HG02678 (cell line): ENCODE results near the gene TALDO1.

Experiments
- ATAC-seq: cut with Tn5 transposase; IDR thresholded peaks from one replicate; pipeline ENCODE4 v1.9.1; 2021; ENCODE audit warnings: mild to moderate bottlenecking, moderate library complexity; ENCODE audit not compliant: unreplicated experiment

The TALDO1 gene

DNA sequence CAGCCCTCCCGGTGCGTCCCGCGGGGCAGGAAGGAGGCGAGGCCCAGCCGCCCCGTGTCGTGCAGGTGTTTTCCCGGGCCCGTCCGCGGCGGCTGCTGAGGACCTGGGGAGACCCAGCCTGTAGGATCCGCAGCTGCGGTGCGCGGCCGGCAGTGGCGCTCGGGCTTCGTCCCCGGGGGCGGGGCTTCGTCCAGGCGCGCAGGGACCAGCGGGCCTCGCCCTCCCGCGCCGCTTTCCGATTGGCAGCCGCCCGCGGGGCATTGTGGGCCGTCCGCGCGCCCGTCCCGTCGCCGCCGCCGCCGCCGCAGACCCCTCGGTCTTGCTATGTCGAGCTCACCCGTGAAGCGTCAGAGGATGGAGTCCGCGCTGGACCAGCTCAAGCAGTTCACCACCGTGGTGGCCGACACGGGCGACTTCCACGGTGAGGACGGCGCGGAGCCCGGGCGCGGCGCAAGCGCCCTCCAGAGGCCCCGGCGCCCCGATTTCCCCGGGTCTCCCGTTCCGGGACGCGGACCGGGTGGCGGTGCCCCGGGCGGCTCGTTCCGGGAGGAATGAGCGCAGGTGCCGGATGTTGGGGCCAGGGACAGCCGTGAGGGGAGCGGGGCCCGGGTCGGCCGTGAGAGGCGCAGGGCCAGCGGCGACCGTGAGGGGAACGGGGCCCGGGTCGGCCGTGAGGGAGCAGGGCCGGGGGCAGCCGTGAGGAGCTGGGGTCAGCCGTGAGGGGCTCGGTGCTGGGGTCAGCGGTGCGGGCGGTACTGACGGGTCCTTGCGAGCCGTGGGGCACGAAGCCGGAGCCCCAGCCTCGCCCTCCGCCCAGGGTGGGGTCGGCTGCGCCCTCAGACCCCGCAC, at the start of gene TALDO1:
Gene TALDO1 (plus strand): TSS at position 307 of the 849 bp plus-strand sequence. CDS start 18 bp downstream, at position 325.
- peak; percentile 91 for ATAC-seq

DNA sequence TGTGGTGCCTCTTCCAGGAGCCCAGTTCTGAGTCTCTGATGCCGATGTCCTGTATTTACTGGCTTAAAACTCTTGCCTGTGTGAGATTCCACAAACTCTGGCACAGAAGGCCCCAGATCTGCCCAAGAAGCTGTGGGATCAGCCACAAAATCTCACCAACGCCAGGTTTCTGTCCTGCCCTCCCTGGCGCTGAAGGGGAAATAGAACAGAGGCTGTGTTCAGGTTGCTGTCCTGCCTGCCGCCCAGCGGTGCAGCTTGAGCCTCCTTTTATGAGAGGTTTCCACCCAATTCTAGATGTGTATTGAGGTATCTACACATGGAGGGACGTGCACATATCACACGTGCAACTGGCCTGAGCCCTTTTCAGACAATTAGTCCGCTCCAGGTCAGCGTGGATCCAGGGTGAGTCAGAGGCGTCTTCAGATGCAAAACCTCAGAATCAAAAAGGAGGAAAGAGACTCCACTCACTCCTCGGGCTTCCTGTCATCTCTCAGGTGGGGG, 49.4 kb upstream of the TALDO1 start:
- ATAC-seq, result no peak

DNA sequence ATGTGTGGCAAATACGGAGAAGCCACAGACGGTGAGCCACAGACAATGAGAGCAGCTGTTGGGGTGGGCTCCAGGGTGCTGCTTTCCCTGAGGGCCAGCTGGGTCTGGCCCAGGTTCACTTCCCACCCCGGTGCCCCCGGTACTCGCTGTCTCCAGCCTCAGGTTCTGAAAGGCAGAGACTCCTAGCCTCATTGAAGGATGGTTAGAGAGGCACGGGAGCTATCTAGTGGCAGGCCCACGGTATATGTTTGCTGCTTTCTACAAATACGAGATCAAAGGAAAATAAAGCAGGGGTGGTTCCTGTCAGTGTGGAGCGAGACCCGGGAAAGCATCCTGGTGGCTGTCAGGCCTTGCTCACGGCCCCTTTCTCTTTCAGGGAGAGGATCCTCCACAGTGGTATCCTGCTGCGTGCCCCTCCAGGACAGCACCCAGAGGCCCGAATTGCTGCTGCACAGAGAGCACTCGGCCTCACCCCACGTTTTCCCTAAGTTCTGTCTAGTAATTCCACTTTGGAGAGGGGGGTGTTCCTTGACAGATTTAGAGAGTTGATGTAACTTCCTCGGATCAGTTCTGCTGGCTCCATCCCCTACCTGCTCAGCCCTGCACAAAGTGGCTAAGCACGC, 48.7 kb upstream of the TALDO1 start:
- ATAC-seq, result no peak

DNA sequence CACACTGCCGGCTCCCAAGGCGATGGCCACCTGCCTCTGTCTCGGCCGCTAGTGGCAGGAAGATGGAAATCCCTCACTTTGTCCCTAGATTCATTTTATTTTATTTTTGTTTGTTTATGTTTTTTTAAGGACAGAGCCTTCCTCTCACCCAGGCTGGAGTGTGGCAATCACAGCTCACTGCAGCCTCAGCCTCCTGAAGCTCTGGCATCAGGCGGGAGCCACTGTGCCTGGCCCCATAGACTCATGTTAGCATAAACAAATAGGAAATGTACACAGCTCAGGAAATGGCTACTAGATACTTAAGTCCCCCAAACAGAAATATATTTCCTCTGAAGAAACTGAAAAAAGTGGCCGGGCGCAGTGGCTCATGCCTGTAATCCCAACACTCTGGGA, 48.2 kb upstream of the TALDO1 start:
- no peak for ATAC-seq

- ATAC-seq, result no peak
Measured at GRCh38 chr11:699753-700152, 47.5 kb upstream of the TALDO1 start.

- no peak for ATAC-seq
Measured at GRCh38 chr11:701741-702461, 45.4 kb upstream of the TALDO1 start.

GRCh38 chr11:702462-703461, 44.5 kb upstream of the TALDO1 start:
- no peak for ATAC-seq

DNA sequence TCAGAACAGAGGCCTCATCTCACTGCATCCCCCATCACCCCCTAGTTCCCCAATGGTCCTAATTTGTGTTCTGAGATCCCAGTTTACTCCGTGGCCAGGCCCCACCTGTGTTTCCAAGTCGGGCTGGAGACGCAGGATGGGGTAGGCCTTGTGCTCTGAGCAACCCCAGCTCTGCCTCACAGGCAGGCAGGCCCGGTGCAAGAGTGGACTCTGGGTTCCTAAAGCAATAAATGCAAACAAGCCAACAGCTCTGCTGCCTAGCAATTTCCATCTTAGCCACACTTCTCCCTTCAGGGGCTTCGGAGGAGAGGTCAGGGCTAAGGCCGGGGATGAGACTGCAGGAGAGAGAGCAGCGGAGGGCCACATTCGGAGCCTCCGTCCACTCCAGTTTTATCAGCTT, 43.8 kb upstream of the TALDO1 start:
- no peak for ATAC-seq

DNA sequence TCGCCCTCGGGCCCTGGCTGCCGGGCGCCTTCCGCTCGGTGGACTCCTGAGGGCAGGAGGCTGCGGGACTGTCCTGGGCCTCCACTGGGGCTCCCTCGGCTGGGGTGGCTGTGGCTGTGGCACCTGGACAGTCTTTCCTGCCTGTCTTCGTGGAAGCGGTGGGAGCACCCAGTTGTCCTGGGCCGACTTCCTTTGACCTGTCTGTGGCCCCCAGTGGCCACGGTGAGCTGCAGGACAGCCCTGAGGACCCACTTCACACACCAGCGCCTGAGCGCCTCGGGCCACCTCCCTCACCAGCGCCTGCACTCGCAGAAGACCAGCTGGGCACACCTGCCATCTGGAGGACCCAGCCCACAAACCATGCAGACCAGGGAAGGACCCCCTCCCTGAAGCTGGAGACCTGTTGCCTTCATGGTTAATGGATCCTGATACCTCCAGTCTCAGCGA, 43.0 kb upstream of the TALDO1 start:
- no peak for ATAC-seq

GRCh38 chr11:704781-705645, 42.3 kb upstream of the TALDO1 start:
- ATAC-seq, result no peak

DNA sequence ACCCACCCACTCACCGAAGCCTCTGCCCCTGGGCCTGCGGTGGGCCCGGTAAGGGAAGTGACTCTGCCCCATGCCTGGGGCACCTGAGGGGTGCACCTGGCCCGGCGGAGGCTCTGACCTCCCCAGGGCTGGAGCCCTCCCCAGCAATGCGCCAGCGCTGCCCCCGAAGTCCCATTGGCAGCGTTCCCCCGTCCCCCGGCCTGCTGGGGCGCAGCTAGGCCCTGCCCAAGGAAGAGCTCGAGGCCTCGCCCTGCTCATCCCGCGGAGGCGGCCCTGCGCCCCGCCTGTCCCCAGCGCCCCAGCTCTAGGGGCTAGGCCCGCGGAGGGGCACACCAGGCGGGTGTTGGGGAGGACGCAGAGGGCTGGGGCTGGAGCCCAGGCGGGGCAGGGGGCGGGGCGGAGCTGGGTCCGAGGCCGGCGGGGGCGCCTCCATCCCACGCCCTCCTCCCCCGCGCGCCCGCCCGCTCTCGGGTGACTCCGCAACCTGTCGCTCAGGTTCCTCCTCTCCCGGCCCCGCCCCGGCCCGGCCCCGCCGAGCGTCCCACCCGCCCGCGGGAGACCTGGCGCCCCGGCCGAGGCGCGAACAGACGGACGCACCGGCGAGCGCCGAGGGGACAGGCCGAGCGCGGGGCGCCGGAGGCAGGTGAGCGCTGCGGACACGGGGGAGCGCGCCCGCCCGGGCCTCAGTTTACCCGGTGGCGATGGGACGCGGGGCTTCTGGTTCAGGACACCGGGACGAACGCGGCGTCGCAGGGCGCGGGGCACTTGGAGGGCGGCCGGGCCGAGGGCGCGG, 41.4 kb upstream of the TALDO1 start, which contains the start of gene EPS8L2:
Gene EPS8L2 (plus strand): TSS at position 586 of the 793 bp plus-strand sequence. CDS start 3,177 bp downstream, outside the sequence.
- ATAC-seq, result no peak

DNA sequence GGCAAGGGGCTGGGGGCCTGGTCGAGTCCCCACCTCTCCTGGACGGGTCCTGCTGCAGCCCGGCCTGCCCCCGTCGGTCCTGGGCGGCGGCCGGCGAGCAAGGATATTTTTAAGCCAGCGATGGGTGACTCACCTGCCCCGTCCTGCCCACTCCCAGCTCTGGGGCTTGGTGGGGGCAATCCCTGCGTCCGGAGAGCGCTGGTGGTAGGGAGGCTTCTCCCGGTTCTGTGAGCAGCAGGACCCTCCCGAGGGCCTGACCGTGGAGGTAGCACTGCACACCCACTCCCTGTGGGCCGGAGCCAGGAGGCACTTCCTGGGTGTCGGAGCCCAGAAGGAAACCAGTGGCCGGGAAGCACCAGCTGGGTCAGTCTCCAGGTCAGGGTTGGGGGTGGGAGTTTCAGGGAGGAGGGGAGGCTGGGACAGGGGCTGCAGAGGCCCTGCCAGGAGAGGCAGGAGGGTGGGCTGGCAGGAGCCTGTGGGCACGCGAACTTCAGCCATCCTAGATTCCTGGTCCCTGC, 40.8 kb upstream of the TALDO1 start:
- ATAC-seq, result no peak

DNA sequence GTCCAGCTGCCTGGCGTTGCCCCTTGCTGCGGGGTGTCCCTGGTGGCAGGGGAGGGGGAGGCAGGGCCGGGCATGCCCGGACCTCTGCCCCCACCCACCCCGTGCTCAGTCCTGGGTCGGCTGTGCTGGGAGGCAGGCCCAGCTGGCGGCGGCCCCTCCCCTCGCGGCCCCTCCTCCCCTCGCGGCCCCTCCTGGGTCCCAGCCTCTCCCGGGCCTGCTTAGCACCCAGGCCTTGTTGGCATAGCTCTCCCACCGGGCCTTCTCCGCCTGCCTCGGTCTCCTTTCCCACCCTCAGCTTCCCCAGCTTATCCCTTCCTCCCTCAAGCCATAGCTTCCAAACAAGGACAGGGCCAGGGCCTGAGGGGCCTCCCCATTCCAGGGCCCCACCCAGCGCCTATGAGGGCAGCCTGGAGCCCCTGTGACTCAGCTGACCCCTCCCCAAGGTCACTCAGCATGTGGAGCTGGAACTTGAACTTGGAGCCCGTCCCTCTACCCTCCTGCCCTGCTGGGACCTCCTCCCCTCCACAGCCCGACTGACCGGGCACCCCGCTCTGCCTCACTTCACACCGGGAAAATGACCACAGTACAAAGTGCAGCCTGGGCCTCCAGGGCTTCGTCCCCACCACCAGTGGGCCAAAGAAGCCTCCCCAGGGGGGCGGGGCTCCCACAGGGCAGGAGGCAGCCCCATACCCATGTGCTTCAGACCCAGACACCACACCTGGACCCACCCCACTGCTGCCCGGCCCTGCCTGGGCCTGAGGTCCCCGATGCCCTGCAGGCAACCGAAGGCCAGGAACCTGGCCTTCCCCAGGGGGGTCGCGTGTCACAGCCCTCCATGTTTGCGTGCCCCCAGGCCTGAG, 40.1 kb upstream of the TALDO1 start:
- no peak for ATAC-seq

GRCh38 chr11:707817-708420, 39.3 kb upstream of the TALDO1 start:
- ATAC-seq, result no peak

GRCh38 chr11:708511-708910, 38.8 kb upstream of the TALDO1 start:
- no peak for ATAC-seq

GRCh38 chr11:709109-709997, 37.9 kb upstream of the TALDO1 start:
- ATAC-seq, result no peak
